NCI-H2227 treated with DMSO at 0.1 percent for 48 hours (cell line): Measurements from ENCODE around the gene ID1.
A peak's percentile ranks its signal among the peaks of the same experiment; 100 is the strongest.
"Not testable (repeated sequence)": the region's sequence is repeated elsewhere in the genome, so short reads cannot be mapped to it uniquely, and the experiment has no call there.

Source experiments
- DNase-seq: peaks from one replicate; lab custom pipeline; 2025; lab: John Stamatoyannopoulos, UW

The ID1 gene

DNA sequence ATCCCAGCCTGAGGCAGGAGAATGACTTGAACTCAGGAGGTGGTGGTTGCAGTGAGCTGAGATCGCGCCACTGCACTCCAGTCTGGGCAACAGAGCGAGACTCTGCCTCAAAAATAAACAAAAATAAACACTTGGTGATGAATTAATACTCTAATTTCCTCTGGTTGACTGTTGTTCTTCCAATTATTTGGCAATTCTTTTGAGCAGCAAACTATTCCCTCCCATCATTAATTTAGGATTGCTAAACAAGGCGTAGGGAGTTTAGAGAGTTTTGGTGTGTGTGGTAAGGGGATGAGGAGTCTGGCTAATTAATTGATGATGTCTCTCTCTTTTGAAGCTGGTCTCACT is 2.7 kb upstream of the ID1 start:
- no peak for DNase-seq

DNA sequence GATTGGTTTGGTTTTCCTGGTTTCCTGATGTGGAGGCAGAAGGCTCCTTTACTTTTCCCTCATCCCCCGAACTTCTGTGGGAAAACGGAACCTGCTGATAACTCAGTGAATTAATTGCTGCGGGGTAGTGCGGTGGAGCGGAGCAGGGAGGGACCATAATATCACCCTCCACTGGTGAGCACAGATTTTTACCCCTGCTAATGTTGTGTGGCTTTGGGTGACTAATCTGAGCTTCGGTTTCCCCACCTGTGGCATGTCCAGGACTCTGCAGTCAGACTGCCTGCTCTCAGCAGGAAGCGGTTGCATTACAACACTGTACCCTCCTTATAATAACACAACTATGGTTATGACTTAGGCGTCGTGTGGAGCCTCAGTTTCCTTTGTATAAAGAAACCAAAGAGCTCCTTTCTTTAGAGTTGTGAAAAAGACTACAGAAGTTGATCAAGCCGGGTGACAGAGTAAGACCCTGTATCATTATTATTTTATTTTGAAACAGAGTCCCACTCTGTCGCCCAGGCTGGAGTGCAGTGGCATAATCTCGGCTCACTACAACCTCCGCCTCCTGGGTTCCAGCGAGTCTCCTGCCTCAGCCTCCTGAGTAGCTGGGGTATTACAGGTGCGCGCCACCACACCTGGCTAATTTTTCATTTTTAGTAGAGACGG is 2.2 kb upstream of the ID1 start:
- no peak for DNase-seq

DNA sequence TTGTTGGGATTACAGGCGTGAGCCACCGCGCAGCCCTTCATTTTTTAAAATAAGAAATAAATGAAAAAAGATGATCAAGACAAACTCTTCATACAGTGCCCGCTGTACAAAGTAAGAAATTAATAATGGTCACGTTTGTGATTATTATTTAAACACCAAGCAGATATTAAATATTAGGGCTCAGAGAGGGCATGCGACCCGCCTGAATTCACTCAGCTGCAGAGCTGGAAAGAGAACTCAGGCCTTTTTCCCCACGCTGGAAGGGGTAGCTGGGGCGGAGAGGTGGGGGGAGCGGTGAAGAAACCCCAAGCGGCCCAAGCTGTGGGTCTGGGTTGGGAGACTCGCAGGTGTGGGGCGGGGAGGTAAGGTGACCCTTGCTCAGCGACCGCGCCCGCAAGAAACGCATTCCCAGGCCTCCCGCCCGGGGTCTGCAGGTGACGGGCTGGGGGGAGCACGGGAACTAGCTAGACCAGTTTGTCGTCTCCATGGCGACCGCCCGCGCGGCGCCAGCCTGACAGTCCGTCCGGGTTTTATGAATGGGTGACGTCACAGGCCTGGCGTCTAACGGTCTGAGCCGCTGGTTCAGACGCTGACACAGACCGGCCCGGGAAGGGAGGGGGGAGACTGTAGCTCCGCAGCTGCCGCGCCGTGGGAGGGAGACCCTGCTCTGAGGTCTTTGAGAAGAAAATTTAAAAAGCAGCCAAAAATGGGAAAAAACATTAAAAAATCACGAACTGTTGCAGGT is 1.1 kb upstream of the ID1 start:
- peak; percentile 99 for DNase-seq

DNA sequence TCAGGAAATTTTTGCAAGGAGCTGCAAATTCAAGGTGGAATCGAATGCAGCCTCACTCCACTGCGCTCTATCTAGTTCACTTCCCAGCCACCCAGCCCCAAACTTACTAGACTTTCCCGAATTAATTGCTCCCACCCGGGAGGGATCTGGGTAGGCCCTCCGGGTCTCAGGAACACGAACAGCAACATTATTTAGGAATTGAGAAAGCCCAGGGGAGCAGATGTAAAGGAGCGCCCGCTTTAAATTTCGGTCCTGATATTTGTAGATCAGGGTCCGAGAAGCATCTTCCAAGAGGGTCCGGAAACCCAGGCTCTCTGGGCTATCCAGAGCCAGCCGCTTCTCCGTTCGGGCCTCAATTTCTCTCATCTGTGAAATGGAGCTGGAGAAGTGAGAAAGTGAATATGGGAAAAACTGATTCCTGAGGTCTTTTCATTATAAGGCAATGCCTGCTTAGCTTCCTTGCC is 490 bp upstream of the ID1 start:
- DNase-seq = no peak

DNA sequence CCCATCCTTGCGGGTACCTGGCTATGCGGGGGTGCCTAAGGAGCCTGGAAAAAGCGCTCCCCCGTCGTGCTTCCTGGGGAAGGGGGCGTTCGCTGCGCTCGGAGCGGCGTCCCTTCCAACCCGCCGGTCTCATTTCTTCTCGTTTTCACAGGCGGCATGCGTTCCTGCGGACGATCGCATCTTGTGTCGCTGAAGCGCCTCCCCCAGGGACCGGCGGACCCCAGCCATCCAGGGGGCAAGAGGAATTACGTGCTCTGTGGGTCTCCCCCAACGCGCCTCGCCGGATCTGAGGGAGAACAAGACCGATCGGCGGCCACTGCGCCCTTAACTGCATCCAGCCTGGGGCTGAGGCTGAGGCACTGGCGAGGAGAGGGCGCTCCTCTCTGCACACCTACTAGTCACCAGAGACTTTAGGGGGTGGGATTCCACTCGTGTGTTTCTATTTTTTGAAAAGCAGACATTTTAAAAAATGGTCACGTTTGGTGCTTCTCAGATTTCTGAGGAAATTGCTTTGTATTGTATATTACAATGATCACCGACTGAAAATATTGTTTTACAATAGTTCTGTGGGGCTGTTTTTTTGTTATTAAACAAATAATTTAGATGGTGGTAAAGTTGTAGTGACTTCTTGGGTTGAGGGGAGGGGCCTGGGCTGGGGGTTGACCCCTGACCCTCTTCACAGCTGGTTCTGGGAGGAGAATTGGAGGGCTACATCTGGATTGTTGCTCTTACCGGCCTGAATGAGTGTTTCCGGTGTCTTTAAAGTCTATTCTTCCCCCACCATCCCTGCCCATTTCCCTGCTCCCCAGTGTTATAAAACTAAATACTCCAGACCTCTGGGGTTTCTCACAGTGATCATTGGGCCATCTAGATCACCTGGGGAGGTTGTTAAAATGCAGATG is 1.1 kb downstream of the ID1 start:
- no peak for DNase-seq

DNA sequence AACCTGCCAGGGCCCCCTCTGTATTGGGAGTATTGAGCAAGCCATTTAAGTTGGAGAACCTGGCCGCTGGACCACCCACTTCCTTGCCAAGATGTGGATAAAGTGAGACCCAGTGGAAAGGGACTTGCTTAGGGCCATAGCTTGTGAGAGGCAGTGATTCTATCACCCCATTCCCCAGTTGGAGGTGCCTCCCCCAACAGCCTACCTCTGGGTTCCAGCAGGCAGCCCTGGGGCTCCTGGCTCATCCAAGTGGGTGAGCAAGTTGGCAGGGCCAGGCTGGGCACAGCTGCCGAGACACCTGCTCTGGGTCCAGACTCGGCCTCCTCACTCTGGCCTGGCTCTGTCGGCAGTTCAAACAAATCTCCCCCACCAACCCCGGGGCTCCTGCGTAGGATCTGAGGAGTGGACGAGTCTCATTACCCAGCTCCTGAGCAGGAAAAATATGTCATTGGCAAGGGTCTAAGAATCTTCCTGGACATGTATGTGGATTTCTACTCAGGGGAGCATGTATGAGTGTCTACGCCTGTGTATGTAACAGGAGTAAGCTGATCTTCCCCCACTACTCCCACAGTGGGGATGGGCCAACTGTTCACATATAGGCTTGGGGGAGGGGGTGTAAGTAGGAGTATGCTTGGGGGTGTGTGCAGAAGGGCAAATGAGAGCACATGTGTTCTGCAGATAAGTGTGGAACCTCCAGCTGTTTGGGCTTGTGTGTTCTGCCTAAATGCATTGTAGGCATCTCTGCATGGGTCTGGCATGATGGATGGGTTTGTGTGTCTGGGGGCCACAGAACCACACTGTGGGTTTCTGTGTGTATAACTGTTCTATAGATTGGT is 1.9 kb downstream of the ID1 start:
- peak; percentile 84 for DNase-seq

DNA sequence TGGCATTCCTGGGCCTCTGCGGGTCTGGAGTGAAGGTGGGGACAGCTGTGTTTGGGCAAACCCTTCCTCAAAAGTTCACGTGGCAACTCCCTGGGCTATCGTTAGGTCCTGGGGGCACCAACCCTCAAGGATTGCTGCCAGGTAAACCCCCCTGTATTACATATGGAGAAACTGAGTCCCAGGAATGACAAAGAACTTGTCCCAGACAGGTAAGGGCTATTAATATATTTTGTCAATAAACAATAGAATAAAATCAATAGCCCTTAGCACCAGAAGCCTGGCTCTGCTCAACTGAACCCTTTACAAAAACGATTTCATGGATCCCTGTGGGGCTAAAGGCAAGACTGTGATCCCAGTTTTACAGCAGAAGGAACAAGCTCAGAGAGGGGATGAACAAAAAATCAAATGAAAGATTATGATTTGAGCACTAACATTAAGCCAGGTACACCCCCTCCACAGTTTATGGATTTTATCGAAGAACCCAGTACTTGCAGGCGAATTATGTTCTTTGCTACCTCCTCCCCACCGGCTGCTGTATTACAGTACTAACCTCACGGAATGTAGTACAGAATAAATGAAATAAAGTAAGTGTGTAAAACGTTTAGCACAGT is 2.7 kb downstream of the ID1 start:
- peak; percentile 68 for DNase-seq

DNA sequence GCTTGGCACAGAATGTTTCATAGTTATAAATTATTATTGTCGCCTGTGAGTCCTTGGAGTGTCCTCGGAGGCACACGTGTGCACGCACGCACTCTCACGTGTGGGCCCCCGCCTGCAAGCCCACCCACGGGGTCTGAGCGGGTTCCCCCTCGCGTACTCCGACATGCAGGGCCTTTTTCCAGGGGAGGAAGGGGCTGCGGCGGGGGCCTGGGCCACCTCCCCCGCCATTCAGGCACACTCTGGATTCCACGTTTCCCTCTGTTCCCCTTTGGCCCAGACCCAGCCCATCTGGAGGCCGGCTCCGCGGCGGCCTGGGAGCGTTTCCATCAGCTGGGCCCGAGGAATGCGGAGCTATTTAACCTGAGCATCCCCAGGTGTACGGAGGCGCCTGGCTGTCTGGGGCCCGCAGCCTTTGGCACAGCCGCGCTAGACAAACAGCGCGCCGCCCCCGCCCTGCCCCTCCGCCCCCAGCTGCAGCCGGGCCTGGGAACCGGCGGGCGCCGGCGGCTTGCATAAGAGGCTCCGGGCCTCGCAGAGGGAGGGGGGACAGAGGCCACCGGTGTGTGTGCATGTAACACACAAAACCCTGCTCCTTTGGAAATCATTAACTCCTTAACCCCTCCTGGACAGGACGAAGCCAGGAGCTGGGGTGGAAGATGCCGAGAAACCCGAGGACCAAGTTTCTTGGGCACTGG is 3.3 kb downstream of the ID1 start:
- DNase-seq = peak; percentile 91

DNA sequence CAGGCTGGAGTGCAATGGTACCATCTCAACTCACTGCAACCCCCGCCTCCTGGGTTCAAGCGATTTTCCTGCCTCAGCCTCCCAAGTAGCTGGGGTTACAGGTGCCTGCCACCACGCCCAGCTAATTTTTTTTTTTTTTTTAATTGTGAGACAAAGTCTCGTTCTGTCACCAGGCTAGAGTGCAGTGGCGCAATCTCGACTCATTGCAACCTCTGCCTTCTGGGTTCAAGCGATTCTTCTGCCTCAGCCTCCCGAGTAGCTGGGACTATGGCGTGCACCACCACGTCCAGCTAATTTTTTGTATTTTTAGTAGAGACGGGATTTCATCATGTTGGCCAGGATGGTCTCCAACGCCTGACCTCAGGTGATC is 7.2 kb downstream of the ID1 start:
- DNase-seq = not testable (repeated sequence)

DNA sequence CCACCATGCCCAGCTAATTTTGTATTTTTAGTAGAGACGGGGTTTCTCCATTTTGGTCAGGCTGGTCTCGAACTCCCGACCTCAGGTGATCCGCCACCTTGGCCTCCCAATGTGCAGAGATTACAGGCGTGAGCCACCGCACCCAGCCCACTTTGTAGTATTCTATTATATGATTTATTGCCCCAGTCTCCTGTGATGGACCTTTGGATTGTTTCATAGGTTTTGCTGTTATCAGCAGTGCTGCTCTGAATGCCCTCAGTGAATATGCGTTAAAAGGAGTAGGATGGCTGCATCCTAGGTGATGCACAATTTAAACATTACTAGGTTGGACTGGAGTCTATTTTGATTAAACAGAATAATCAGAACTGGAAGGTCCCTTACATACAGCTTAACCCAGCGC is 10.3 kb downstream of the ID1 start:
- no peak for DNase-seq

DNA sequence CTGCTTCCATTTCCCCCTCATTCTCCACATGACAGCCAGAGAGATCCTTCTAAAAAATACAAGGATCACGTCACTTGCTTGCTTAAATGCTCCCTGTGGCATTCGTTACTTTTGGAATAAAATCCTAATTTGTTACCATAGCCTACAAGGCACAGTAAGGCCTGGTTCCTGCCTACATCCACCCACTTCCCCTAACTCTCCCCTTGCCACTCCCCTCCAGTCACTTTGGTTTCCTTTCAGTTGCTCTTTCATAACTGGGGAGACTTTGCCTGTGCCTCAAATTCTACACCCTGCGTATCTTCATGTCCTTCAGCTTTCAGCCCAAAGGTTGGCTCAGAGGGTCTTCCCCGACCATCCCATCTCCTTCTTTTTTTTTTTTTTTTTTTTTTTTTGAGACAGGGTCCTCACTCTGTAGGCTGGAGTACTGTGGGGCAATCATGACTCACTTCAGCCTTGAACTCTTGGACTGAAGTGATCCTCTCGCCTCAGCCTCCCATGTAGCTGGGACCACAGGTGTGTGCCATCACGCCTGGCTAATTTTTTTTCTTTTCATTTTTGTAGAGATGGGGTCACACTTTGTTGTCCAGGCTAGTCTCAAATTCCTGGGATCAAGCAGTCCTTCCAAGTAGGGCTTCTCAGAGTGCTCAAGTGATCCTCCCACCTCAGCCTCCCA is 12.5 kb downstream of the ID1 start:
- DNase-seq = no peak

DNA sequence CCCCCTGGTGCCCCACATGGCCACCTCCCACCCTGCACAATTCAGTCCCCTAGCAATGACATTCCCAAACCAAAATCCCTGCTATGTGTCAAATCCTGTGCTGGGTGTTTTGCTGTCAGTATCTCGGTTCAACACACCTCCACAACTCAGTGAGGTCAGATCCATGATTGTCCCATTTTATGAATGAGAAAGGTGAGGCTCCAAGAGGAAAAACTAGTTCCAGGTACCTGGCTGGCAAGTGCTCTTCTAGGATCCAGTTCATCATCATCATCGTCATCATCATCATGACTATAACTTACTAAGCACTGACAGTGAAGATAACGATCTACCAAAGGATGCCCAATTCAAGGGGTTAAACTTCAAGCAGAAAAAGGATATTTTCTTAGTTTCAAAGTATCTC is 15.2 kb downstream of the ID1 start:
- DNase-seq = no peak

DNA sequence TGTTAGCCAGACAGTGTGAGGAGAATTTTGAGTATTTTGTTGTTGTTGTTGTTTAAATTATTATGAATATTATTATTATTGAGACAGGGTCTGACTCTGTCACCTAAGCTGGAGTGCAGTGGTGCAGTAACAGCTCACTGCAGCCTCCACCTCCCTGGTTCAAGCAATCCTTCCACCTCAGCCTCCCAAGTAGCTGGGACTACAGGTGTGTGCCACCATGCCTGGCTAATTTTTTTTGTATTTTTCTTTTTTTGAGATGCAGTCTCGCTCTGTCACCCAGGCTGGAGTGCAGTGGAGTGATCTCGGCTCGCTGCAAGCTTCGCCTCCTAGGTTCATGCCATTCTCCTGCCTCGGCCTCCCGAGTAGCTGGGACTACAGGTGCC is 18.0 kb downstream of the ID1 start:
- DNase-seq = not testable (repeated sequence)

DNA sequence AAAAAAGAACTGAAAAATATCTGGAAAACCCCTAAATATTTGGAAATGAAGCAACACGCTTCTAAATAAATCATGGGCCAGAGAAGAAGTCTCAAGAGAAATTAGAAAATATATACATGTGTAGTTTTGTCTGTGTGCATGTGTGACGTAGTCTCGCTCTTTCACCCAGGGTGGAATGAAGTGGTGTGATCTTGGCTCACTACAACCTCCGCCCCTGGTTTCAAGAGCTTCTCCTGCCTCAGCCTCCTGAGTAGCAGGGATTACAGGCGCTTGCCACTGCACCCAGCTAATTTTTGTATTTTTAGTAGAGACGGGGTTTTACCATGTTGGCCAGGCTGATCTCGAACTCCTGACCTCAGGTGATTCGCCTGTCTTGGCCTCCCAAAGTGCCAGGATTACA is 21.4 kb downstream of the ID1 start:
- DNase-seq = not testable (repeated sequence)

DNA sequence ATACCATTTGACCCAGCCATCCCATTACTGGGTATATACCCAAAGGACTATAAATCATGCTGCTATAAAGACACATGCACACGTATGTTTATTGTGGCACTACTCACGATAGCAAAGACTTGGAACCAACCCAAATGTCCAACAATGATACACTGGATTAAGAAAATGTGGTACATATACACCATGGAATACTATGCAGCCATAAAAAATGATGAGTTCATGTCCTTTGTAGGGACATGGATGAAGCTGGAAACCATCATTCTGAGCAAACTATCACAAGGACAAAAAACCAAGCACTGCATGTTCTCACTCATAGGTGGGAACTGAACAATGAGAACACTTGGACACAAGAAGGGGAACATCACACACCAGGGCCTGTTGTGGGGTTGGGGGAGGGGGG is 23.0 kb downstream of the ID1 start:
- not testable (repeated sequence) for DNase-seq

DNA sequence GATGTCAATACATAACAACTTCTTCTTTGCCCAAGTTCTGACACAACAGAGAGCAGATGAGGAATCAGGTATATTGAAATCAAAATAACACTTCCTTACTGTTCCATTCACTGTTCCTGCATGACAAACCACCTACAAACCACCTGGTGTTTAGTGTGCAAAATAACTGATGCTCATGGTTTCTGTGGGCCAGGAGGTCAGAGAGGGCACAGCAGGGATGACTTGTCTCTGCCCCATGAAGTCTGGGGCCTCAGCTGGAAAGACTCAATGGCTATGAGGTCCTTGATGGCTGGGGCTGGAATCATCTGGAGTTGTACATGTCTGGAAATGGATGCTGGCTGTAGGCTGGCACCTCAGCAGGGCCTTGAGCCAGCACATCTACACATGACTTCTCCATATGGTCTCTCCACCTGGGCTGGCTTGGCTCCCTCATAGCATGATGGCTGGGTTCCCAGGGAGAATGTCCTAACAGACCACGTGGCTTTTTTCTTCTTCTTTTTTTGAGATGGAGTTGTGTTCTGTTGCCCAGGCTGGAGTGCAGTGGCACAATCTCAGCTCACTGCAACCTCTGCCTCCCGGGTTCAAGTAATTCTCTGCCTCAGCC is 25.2 kb downstream of the ID1 start:
- no peak for DNase-seq

DNA sequence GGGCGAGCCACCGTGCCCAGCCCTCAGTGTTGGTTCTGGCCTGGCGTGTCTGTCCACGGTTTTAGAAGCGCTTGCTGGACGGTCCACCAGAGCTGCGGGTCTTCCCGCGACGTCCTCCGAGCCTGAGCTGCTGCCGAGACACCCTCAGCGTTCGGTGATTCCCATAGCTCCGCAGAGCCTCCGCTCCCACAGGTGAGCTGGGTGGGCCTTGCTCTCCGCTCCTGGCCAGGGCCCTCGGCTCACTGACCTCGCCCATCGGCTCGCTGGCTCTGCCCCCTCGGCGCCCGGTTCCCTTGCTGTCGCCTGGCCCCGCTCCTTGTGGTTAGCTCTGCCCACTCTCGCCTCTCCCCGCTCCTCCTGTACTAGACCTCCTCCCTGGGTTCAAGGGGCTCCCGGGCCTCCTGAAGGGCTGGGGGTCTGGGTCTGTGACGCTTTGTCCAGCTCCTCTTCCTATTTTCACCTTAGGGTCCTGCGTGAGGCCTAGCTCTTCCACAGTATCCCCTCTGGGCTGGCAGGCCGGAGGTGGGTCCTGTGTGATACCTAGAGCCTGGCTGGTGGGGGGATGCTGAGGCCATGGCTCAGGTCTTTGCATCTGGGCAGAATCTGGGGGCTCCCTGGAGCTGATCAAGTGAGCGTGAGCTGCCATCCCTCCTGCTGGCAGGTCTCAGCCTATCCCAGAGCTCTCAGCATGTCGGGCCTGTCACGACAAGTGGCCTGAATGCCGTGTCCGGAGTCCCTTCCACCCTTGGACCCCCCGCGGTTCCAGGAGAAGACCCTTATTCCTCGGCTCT is 27.7 kb downstream of the ID1 start:
- DNase-seq = no peak

DNA sequence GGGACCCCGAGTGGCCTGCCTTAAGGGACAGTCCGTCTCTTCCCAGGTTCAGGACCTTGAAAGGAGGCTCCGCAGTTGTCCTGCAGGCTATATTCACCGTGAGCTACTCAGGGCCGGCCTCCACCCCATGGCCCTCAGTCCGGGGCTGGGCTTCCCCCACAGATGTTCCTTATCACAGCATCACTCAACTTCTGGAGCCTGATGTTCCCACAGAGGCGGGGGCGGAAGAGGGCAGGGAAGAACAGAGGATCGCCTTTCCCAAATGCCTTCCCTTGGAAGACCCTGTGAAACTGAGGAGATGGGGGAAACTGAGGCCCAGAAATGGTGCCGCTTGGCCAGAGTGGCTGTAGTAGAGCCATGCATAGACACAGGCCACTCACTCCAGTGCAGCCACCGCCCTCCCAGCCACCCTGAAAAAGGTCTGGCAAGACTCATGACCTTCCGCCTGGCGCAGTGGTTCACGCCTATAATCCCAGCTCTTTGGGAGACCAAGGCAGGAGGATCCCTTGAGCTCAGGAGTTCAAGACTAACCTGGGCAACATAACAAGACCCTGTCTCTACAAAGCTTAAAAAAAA is 28.3 kb downstream of the ID1 start:
- DNase-seq = no peak

DNA sequence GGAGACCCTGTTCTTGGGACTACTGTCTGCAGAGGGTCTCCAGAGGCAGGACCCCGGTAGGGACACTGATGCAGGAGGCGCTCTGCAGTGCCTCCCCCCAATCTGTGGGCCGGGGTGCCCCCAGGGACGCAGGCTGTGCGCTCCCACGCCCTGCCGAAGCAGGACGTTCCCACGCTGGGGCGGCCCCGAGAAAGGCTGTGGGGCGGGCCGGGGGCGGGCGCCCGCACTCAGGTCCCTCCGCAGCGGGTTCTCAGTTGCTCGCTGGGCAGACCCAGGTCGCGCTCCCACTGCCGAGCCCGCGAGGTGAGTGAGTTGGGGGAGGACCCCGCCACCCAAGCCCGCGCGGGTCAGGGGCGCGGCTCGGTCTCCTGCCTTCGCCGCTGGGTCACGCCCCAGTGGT is 32.6 kb downstream of the ID1 start, which contains the start of gene COX4I2:
Gene COX4I2, plus strand, starts transcription at position 253 of the 400 bp plus-strand sequence. CDS start 1,106 bp downstream, outside the sequence.
- DNase-seq = no peak
